ENCODE results near the gene RFX3. TPM values are rescaled to one million over a fixed set of nuclear protein-coding genes. Genes with fewer than 3 reads are reported as not detected.

RFX3 gene
- total RNA-seq, 4 donors from 2014 or later, result 2.1 to 11.5 (median 7.3) TPM

GRCh38 chr9:3179711-3180110 is 346.1 kb downstream of the RFX3 start:
- Histone ChIP-seq H3K4me1 (peaks cover 0 to 2% of the 10 kb centered on the region in 2 donors), H3K4me3 (no peak overlapping the region), H3K36me3 (no peaks in the 10 kb centered on the region), H3K27me3 (peaks cover 7 to 20% (median 11%) of the 10 kb centered on the region in 3 donors), H3K9me3 (no peaks in the 10 kb centered on the region), H3K27ac (no peak overlapping the region)
- DNase-seq (no peak), ATAC-seq (no peak)
- TF ChIP-seq, protein P1, sequence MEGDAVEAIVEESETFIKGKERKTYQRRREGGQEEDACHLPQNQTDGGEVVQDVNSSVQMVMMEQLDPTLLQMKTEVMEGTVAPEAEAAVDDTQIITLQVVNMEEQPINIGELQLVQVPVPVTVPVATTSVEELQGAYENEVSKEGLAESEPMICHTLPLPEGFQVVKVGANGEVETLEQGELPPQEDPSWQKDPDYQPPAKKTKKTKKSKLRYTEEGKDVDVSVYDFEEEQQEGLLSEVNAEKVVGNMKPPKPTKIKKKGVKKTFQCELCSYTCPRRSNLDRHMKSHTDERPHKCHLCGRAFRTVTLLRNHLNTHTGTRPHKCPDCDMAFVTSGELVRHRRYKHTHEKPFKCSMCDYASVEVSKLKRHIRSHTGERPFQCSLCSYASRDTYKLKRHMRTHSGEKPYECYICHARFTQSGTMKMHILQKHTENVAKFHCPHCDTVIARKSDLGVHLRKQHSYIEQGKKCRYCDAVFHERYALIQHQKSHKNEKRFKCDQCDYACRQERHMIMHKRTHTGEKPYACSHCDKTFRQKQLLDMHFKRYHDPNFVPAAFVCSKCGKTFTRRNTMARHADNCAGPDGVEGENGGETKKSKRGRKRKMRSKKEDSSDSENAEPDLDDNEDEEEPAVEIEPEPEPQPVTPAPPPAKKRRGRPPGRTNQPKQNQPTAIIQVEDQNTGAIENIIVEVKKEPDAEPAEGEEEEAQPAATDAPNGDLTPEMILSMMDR (IDR thresholded peaks at IDR 0.05 in 4 of 5, conservative IDR thresholded peaks at IDR 0.05 in 1 of 5), result no peak
- TF ChIP-seq POLR2A (IDR thresholded peaks at IDR 0.05), result no peak
- in situ Hi-C loops (cut with MboI; ENCODE audit: low sequenced_read_pairs in 4 of 4) (loop anchor here in 3 of 4 donors (25.0 kb wide), 2 partner anchors 108 to 317 kb away; no protein-coding TSS in a partner anchor), intact Hi-C loops (cut with DNase I; ENCODE audit: low total_unique reads) (loop anchor here (2.0 kb wide), 1 partner anchor 321 kb away; no protein-coding TSS in a partner anchor)

GRCh38 chr9:3177936-3178335 is 347.9 kb downstream of the RFX3 start:
- ATAC-seq (no peak), DNase-seq (no peak)
- H3K4me3 ChIP-seq, result no peak overlapping the region
- in situ Hi-C loops (cut with MboI; ENCODE audit: low sequenced_read_pairs in 4 of 4) (loop anchor here in 3 of 4 donors (25.0 kb wide), 2 partner anchors 109 to 316 kb away; no protein-coding TSS in a partner anchor), intact Hi-C loops (cut with DNase I; ENCODE audit: low total_unique reads) (no loop called here)
- no peaks in the 10 kb centered on the region for H3K36me3 ChIP-seq
- peaks cover 0 to 2% of the 10 kb centered on the region in 2 donors for H3K4me1 ChIP-seq
- no peak overlapping the region for H3K27ac ChIP-seq
- TF ChIP-seq, protein P1 (IDR thresholded peaks at IDR 0.05 in 4 of 5, conservative IDR thresholded peaks at IDR 0.05 in 1 of 5), result no peak
- TF ChIP-seq POLR2A (IDR thresholded peaks at IDR 0.05), result no peak
- no peaks in the 10 kb centered on the region for H3K9me3 ChIP-seq
- peaks cover 7 to 20% (median 11%) of the 10 kb centered on the region in 3 donors for H3K27me3 ChIP-seq

GRCh38 chr9:3177146-3177761 is 348.5 kb downstream of the RFX3 start:
- H3K27ac ChIP-seq, result no peak overlapping the region
- H3K27me3 ChIP-seq, result peaks cover 5 to 20% (median 11%) of the 10 kb centered on the region in 3 donors
- no peak for TF ChIP-seq POLR2A (IDR thresholded peaks at IDR 0.05)
- TF ChIP-seq, protein P1 (IDR thresholded peaks at IDR 0.05 in 4 of 5, conservative IDR thresholded peaks at IDR 0.05 in 1 of 5), result no peak
- H3K36me3 ChIP-seq, result no peaks in the 10 kb centered on the region
- intact Hi-C loops (cut with DNase I; ENCODE audit: low total_unique reads), result no loop called here
- in situ Hi-C loops (cut with MboI; ENCODE audit: low sequenced_read_pairs in 4 of 4), result loop anchor here in 3 of 4 donors (25.0 kb wide), 2 partner anchors 110 to 315 kb away; no protein-coding TSS in a partner anchor
- H3K4me1 ChIP-seq, result peaks cover 0 to 2% of the 10 kb centered on the region in 2 donors
- no peaks in the 10 kb centered on the region for H3K9me3 ChIP-seq
- ATAC-seq (no peak), DNase-seq (no peak)
- no peak overlapping the region for H3K4me3 ChIP-seq

DNA sequence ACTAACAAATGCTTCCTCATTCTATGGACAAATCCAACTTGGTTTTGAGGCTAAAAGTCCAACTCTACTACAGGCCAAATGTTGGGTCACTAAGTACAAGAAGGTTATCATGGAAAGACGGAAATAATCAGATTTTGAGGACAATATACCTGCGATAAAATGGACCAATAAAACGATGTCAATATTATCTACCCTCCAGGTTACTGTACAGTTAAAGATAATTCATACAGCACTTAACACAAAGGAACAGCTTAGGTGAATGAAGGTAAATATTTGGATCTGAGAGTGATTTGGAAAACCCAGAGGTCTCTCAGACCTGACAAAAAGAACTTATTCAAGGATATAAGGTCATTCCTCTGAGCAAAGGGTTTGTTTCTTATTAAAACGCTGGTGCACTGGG is 352.4 kb downstream of the RFX3 start:
- in situ Hi-C loops (cut with MboI; ENCODE audit: low sequenced_read_pairs in 4 of 4) (no loop called here), intact Hi-C loops (cut with DNase I; ENCODE audit: low total_unique reads) (no loop called here)
- H3K4me3 ChIP-seq, result no peak overlapping the region

More for the DNA sequence above, 352.4 kb downstream of the RFX3 start:
- DNase-seq, result no peak
- H3K4me1 ChIP-seq, result no peaks in the 10 kb centered on the region
- TF ChIP-seq POLR2A (IDR thresholded peaks at IDR 0.05), result no peak
- TF ChIP-seq, protein P1 (IDR thresholded peaks at IDR 0.05 in 4 of 5, conservative IDR thresholded peaks at IDR 0.05 in 1 of 5), result no peak
- no peaks in the 10 kb centered on the region for H3K36me3 ChIP-seq
- H3K9me3 ChIP-seq, result no peaks in the 10 kb centered on the region
- no peak for ATAC-seq
- H3K27me3 ChIP-seq, result no peaks in the 10 kb centered on the region
- no peak overlapping the region for H3K27ac ChIP-seq

All from gastrocnemius medialis (tissue), 4 donors.